ENCODE measurements around the gene TLK1.

TLK1 gene

DNA sequence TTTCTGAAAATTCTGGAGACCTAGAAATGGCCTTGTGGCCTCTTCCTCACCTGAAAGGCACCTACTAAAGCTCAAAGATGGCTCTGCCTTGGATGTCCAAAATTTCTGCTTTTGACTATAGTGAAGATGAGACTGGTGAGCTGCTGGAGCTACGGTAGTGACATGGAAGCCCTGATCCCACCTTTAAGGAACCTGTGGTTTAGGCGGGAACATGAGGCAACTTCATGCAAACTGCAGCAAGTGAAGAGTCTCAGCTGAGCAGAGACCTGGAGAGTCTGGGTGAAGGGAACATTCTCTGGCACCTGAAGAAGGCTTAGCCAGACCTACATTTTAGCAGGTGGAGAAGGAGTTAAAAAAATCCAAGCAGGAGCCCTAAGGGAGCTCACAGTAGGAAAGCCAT lies 191.7 kb downstream of the TLK1 start:
- no peak for DNase-seq (ENCODE audit: low read depth in 2 of 2, low spot score in 1 of 2)

DNA sequence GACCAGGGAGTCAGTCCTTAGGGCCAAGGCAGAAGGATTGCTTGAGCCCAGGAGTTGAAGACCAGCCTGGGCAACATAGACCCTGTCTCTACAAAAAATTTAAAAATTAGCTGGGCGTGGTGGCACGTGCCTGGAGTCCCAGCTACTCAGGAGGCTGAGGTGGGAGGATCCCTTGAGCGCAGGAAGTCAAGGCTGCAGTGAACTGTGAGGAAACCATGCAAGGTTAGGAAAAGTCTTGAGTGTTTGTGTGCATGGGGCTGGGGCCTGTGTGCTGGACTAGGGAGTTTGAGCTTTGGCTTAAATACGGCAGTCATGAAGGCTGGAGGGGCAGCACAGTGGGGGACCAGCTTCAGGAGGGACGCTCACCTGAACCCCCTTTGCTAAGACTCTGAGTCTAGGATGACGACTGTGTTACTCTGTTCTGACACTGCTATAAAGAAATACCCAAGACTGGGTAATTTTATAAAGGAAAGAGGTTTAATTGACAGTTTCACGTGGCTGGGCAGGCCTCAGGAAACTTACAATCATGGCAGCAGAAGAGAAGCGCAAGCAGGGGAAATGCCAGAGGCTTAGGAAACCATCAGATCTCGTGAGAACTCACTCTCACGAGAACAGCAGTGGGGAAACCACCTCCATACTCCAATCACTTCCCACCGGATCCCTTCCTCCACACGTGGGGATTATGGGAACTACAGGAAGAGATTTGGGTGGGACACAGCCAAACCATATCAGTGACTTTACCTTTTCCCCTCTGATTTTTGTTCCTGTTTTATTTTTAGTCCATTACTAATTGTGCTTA lies 192.3 kb downstream of the TLK1 start:
- no peak for DNase-seq (ENCODE audit: low read depth in 2 of 2, low spot score in 1 of 2)

- no peak for DNase-seq (ENCODE audit: low read depth in 2 of 2, low spot score in 1 of 2)
Measured at GRCh38 chr2:170967553-170967952, 193.1 kb downstream of the TLK1 start.

DNA sequence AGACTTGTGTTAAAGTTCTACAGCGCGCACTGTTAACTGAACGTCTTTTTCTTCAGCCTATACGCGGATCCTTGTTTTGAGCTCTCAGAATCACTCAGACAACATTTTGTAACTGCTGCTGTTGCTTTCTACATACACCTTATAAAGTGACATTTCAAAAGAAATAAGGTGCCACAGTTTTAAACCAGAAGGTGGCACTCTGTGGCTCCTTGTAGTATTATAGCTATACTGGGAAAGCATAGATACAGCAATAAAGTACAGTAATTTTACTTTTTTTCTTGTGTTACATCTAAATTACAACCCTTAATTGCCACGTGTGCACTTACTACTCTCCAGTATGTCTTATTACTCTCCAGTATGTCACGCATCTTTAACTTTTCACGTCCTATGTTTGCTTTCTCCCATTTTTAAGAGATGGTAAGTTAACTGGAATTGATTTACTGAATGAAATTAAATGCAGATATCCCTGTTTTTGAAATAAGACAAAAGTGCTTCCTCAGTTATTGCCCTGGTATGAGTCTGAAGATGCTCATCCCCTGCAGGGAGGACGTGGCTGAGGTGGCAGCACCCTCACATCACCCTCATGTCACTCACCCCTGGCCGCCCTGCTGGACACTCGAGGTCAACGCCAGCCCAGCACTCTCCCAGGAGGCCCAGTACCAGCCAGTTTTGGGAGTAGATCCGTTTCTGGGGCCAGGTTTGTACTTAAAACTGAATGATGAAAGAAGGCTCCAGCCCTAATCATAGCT lies 193.9 kb downstream of the TLK1 start:
- DNase-seq (ENCODE audit: low read depth in 2 of 2, low spot score in 1 of 2): no peak

DNA sequence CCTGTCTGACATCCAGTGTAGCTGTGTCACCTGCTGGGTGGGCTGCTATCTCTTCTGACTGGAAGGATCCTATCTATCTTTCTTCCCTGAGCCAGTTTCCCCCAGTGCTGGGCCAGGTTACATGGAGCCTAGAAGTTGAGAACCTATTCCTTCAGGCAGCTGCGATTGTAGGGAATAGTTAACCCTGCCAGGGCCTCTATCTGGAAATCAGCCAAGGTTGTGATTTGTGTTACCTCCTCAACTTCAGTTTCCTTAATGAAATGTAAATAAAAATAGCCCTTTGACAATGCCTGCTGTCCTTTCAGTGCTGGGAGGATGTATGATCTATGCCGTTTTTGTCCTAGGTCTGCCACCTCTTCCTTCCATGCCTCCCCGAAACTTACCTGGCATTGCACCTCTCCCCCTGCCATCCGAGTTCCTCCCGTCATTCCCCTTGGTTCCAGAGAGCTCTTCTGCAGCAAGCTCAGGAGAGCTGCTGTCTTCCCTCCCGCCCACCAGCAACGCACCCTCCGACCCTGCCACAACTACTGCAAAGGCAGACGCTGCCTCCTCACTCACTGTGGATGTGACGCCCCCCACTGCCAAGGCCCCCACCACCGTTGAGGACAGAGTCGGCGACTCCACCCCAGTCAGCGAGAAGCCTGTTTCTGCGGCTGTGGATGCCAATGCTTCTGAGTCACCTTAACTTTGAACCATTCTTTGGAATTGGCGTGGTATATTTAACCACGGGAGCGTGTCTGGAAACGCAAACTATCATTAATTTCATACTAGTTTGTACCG lies 195.1 kb downstream of the TLK1 start:
- no peak for DNase-seq (ENCODE audit: low read depth in 2 of 2, low spot score in 1 of 2)

GRCh38 chr2:170963386-170963785 lies 197.3 kb downstream of the TLK1 start:
- DNase-seq (ENCODE audit: low read depth in 2 of 2, low spot score in 1 of 2): no peak

- DNase-seq (ENCODE audit: low read depth in 2 of 2, low spot score in 1 of 2): no peak
Measured at GRCh38 chr2:170953941-170954340, 206.8 kb downstream of the TLK1 start.

DNA sequence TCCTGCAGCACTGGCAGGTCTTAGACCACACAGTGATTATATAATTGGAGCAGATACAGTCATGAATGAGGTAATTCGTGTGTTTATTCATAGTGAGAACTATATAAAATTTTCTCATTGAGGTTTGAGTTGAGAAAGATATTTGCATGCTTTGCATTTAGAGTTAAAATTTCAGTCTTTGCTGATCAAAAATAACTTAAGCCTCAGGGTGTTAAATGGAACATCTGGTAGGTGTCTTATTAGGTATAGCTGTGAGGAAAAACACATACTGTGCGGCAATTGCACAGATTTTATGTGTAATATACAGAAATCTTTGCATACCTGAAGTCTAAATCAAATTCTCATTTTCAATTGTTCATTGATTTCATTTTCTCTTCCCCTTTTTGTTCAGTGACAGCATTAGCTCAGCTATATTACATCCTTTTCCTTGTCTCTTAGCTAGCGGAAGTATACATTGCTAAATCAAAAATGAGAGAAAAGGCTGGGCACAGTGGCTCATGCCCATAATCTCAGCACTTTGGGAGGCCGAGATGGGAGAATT lies 210.4 kb downstream of the TLK1 start:
- no peak for DNase-seq (ENCODE audit: low read depth in 2 of 2, low spot score in 1 of 2)

- DNase-seq (ENCODE audit: low read depth in 2 of 2, low spot score in 1 of 2): no peak
Measured at GRCh38 chr2:170949415-170949814, 211.3 kb downstream of the TLK1 start.

- no peak for DNase-seq (ENCODE audit: low read depth in 2 of 2, low spot score in 1 of 2)
Measured at GRCh38 chr2:170944545-170944944, 216.1 kb downstream of the TLK1 start.

DNA sequence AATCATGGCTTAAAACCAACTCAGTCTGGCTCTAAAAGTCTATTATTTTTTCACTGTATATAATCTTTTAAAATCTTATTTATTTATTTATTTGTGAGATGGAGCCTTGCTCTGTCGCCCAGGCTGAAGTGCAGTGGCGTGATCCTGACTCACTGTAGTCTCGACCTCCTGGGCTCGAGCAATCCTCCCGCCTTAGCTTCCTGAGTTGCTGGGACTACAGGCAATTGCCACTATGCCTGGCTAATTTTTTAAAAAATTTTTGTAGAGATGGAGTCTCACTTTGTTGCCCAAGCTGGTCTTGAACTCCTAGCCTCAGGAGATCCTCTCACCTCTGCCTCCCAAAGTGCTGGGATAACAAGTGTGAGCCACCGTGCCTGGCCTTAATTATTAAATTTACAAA lies 217.1 kb downstream of the TLK1 start:
- no peak for DNase-seq (ENCODE audit: low read depth in 2 of 2, low spot score in 1 of 2)

GRCh38 chr2:170943041-170943440 lies 217.7 kb downstream of the TLK1 start:
- no peak for DNase-seq (ENCODE audit: low read depth in 2 of 2, low spot score in 1 of 2)

GRCh38 chr2:170942615-170943014 lies 218.1 kb downstream of the TLK1 start:
- DNase-seq (ENCODE audit: low read depth in 2 of 2, low spot score in 1 of 2): no peak

All from stimulated activated CD8-positive, alpha-beta memory T cell treated with anti-CD3 and anti-CD28 coated beads, Interleukin-4, amount 100 ng/mL, for 4 hours (primary cell).